ENCODE data around the gene EDEM2.
"Not testable (repeated sequence)": the region's sequence is repeated elsewhere in the genome, so short reads cannot be mapped to it uniquely, and the experiment has no call there.

EDEM2 gene

GRCh38 chr20:35187584-35188190 is 40.6 kb upstream of the EDEM2 start:
- H3K4me3 ChIP-seq (replicated peaks in 1 of 2; ENCODE audit: low read depth in 2 of 2, low read length in 2 of 2): no peak overlapping the region
- TF ChIP-seq CTCF (IDR thresholded peaks at IDR 0.05; ENCODE audit: low read depth, low read length): no peak
- DNase-seq (ENCODE audit: low read depth in 2 of 2): no peak

GRCh38 chr20:35186691-35187289 is 39.7 kb upstream of the EDEM2 start:
- not testable (repeated sequence) for H3K4me3 ChIP-seq (replicated peaks in 1 of 2; ENCODE audit: low read depth in 2 of 2, low read length in 2 of 2); DNase-seq (ENCODE audit: low read depth in 2 of 2)

- DNase-seq (ENCODE audit: low read depth in 2 of 2): no peak
- H3K4me3 ChIP-seq (replicated peaks in 1 of 2; ENCODE audit: low read depth in 2 of 2, low read length in 2 of 2): no peak overlapping the region
- no peak for TF ChIP-seq CTCF (IDR thresholded peaks at IDR 0.05; ENCODE audit: low read depth, low read length)
These were observed 34.6 kb upstream of the EDEM2 start for GRCh38 chr20:35181731-35182130.

DNA sequence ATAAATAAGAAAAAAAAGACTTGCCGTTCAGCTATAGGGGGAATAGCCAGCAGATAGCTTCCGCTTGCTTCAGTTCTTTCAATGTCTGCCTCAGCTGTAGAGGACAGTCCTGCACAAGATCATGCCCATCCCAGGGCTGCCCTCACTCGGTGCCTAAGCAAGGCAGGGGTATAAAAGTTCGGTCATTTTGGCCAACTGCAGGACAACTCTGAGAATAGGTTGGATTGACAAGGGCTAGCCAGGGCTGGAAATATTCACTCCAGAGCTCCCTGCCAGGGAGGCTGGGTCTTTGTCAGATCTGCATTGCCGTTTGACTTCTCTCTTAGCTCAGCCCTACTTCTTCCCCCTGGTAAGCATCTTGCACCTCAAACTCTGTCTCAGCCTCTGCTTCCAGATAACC is 33.1 kb upstream of the EDEM2 start:
- no peak overlapping the region for H3K4me3 ChIP-seq (replicated peaks in 1 of 2; ENCODE audit: low read depth in 2 of 2, low read length in 2 of 2)
- no peak for TF ChIP-seq CTCF (IDR thresholded peaks at IDR 0.05; ENCODE audit: low read depth, low read length)

GRCh38 chr20:35179292-35180212 is 32.4 kb upstream of the EDEM2 start:
- DNase-seq (ENCODE audit: low read depth in 2 of 2): no peak
- no peak overlapping the region for H3K4me3 ChIP-seq (replicated peaks in 1 of 2; ENCODE audit: low read depth in 2 of 2, low read length in 2 of 2)
- no peak for TF ChIP-seq CTCF (IDR thresholded peaks at IDR 0.05; ENCODE audit: low read depth, low read length)

More for the DNA sequence above, 33.1 kb upstream of the EDEM2 start:
- no peak for DNase-seq (ENCODE audit: low read depth in 2 of 2)

DNA sequence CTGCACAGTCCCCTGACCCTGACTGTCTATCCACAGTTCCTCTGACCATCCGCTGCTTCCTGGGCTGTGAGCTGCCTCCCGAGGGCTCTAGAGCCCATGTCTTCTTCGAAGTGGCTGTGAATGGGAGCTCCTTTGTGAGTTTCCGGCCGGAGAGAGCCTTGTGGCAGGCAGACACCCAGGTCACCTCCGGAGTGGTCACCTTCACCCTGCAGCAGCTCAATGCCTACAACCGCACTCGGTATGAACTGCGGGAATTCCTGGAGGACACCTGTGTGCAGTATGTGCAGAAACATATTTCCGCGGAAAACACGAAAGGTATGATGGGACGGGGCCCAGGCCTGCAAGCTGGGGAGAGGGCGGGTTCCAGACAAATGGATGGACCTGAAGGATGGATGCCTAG is 29.0 kb upstream of the EDEM2 start:
- TF ChIP-seq CTCF (IDR thresholded peaks at IDR 0.05; ENCODE audit: low read depth, low read length): no peak
- H3K4me3 ChIP-seq (replicated peaks in 1 of 2; ENCODE audit: low read depth in 2 of 2, low read length in 2 of 2): no peak overlapping the region
- DNase-seq (ENCODE audit: low read depth in 2 of 2): no peak

Measured in cardiac fibroblast (primary cell).